H1 (cell line): ENCODE results near the gene CNPY4. TPM values are rescaled to one million over a fixed set of nuclear protein-coding genes. Genes with fewer than 3 reads are reported as not detected.
A peak's percentile ranks its signal among the peaks of the same experiment; 100 is the strongest.

ENCODE experiments used
- CTCF ChIA-PET: fragments of 300-600 bp; sonication (Branson Sonifier 250); formaldehyde crosslinking; loops from one replicate; lab custom pipeline; 2021; ENCODE audit not compliant: partially characterized antibody; lab: Charles Lee
- POLR2A ChIA-PET: fragments of 300-600 bp; sonication (Branson Sonifier 250); formaldehyde crosslinking; loops from one replicate; lab custom pipeline; 2021; ENCODE audit warnings: inconsistent platforms; ENCODE audit not compliant: partially characterized antibody; lab: Charles Lee
- DNase-seq, 2 experiments: peaks; one replicate each; pipeline versions ENCODE4 v3.0.0 to v3.0.0-alpha.2; 2010 to 2022; ENCODE audit warnings: low spot score in 2 of 2, low read depth in 1 of 2, mixed read lengths in 1 of 2
- FAIRE-seq: peaks from 2 replicates; lab custom pipeline; 2011; peaks lifted over from hg19 to GRCh38; lab: Jason Lieb, UNC
- H2AFZ ChIP-seq: 2 replicates; pipeline ENCODE4 v1.8.1; 2012; ENCODE audit warnings: low read length, inconsistent platforms
- H2AK5ac ChIP-seq: 2 replicates; pipeline ENCODE4 v1.6.1; 2013; ENCODE audit warnings: low read depth, low read length
- H2BK120ac ChIP-seq: replicated peaks from 2 replicates; pipeline ENCODE3; 2013; ENCODE audit warnings: low read depth, low read length, inconsistent platforms
- H2BK12ac ChIP-seq: 2 replicates; pipeline ENCODE4 v1.6.1; 2013; ENCODE audit warnings: low read depth, low read length
- H2BK15ac ChIP-seq: 2 replicates; pipeline ENCODE4 v1.6.1; 2013; ENCODE audit warnings: low read length
- H2BK20ac ChIP-seq: 2 replicates; pipeline ENCODE4 v1.6.1; 2013; ENCODE audit warnings: low read length
- H2BK5ac ChIP-seq: 2 replicates; pipeline ENCODE4 v1.6.1; 2013; ENCODE audit warnings: low read depth, low read length
- H3K14ac ChIP-seq: 2 replicates; pipeline ENCODE4 v1.6.1; 2013; ENCODE audit warnings: inconsistent platforms; ENCODE audit not compliant: insufficient read length
- H3K18ac ChIP-seq: 2 replicates; pipeline ENCODE4 v1.6.1; 2013; ENCODE audit warnings: low read length; ENCODE audit errors: extremely low read depth
- H3K23ac ChIP-seq: 2 replicates; pipeline ENCODE4 v1.6.1; 2013; ENCODE audit warnings: inconsistent platforms; ENCODE audit not compliant: insufficient read length
- H3K23me2 ChIP-seq: 2 replicates; pipeline ENCODE4 v1.6.1; 2013; ENCODE audit warnings: low read depth, low read length
- H3K27ac ChIP-seq: 2 replicates; pipeline ENCODE4 v1.6.1; 2011; ENCODE audit warnings: low read depth, low read length, inconsistent platforms
- H3K27me3 ChIP-seq, 4 experiments: replicated peaks in 1 of 4; 1 replicate in 1 of 4; 2 replicates in 3 of 4; pipeline versions ENCODE4 v1.6.1 to v1.8.1; 2011 to 2013; ENCODE audit warnings: low read length in 3 of 4, mild to moderate bottlenecking in 3 of 4, inconsistent platforms in 2 of 4, mixed read lengths in 2 of 4, moderate library complexity in 1 of 4; ENCODE audit not compliant: control insufficient read depth in 3 of 4, insufficient read depth in 3 of 4; ENCODE audit errors: extremely low read depth in 1 of 4
- H3K36me3 ChIP-seq, 4 experiments: 2 replicates each; pipeline versions ENCODE4 v1.6.1 to v1.8.1; 2011 to 2013; ENCODE audit warnings: mild to moderate bottlenecking in 4 of 4, low read length in 3 of 4, moderate library complexity in 2 of 4, control low read depth in 1 of 4, inconsistent platforms in 1 of 4; ENCODE audit not compliant: insufficient read depth in 4 of 4, control insufficient read depth in 2 of 4
- H3K4ac ChIP-seq: replicated peaks from 2 replicates; pipeline ENCODE3; 2013; ENCODE audit warnings: low read length, low read depth, mixed read lengths, inconsistent platforms; ENCODE audit not compliant: insufficient read length
- H3K4me1 ChIP-seq, 4 experiments: replicated peaks in 1 of 4; 1 replicate in 1 of 4; 2 replicates in 3 of 4; pipeline versions ENCODE4 v1.6.1 to v1.8.1; 2011 to 2013; ENCODE audit warnings: low read length in 3 of 4, inconsistent platforms in 2 of 4, mixed read lengths in 1 of 4; ENCODE audit not compliant: insufficient read depth in 4 of 4, control insufficient read depth in 3 of 4
- H3K4me2 ChIP-seq, 2 experiments: 2 replicates each; pipeline versions ENCODE4 v1.6.1 to v1.8.1; 2011 to 2013; ENCODE audit warnings: low read depth in 2 of 2, low read length in 2 of 2, control low read depth in 1 of 2, inconsistent platforms in 1 of 2, mild to moderate bottlenecking in 1 of 2; ENCODE audit not compliant: insufficient read depth in 1 of 2
- H3K4me3 ChIP-seq, 4 experiments: fragments of 200-600, 300-600 bp in 1 of 4; sonication (generic), shearing (Covaris generic), sonication (Bioruptor Twin) in 1 of 4; 2 replicates each; pipeline versions ENCODE4 v1.5.1 to v1.8.1; 2011 to 2016; ENCODE audit warnings: low read length in 4 of 4, low read depth in 3 of 4, control low read depth in 2 of 4, inconsistent platforms in 2 of 4, mild to moderate bottlenecking in 2 of 4, mixed read lengths in 1 of 4, moderate library complexity in 1 of 4; ENCODE audit not compliant: insufficient read depth in 2 of 4; ENCODE audit errors: extremely low read depth in 1 of 4
- H3K56ac ChIP-seq: replicated peaks from 2 replicates; pipeline ENCODE3; 2013; ENCODE audit warnings: low read depth, mild to moderate bottlenecking, mixed read lengths, low read length, inconsistent platforms; ENCODE audit not compliant: insufficient read length
- H3K79me1 ChIP-seq: 2 replicates; pipeline ENCODE4 v1.6.1; 2013; ENCODE audit warnings: low read depth, low read length, control low read depth
- H3K79me2 ChIP-seq, 2 experiments: 2 replicates each; pipeline versions ENCODE4 v1.6.1 to v1.8.1; 2012 to 2013; ENCODE audit warnings: low read length in 2 of 2, mild to moderate bottlenecking in 2 of 2, inconsistent platforms in 1 of 2; ENCODE audit not compliant: insufficient read depth in 2 of 2, control insufficient read depth in 1 of 2
- H3K9ac ChIP-seq, 4 experiments: replicated peaks in 1 of 4; 1 replicate in 1 of 4; 2 replicates in 3 of 4; pipeline versions ENCODE4 v1.6.1 to v1.8.1; 2011 to 2013; ENCODE audit warnings: low read depth in 3 of 4, low read length in 3 of 4, control low read depth in 2 of 4, mild to moderate bottlenecking in 2 of 4, moderate library complexity in 2 of 4, inconsistent platforms in 1 of 4; ENCODE audit errors: extremely low read depth in 1 of 4
- H3K9me3 ChIP-seq, 2 experiments: 2 replicates each; pipeline versions ENCODE4 v1.6.1 to v1.8.1; 2012 to 2013; ENCODE audit warnings: mild to moderate bottlenecking in 2 of 2, moderate library complexity in 2 of 2, control low read depth in 1 of 2, inconsistent platforms in 1 of 2, low read depth in 1 of 2, low read length in 1 of 2, mixed read lengths in 1 of 2; ENCODE audit not compliant: insufficient read depth in 2 of 2
- H4K20me1 ChIP-seq, 2 experiments: replicated peaks in 1 of 2; 2 replicates each; pipeline versions ENCODE3 to v1.8.1; 2011 to 2013; ENCODE audit warnings: inconsistent platforms in 2 of 2, low read length in 2 of 2, mild to moderate bottlenecking in 1 of 2; ENCODE audit not compliant: insufficient read depth in 2 of 2, control insufficient read depth in 1 of 2
- H4K5ac ChIP-seq: 2 replicates; pipeline ENCODE4 v1.6.1; 2013; ENCODE audit warnings: low read length, low read depth, mixed read lengths, inconsistent platforms; ENCODE audit not compliant: insufficient read length
- H4K8ac ChIP-seq: 2 replicates; pipeline ENCODE4 v1.8.0; 2013; ENCODE audit warnings: mild to moderate bottlenecking, moderate library complexity, low read length, inconsistent platforms; ENCODE audit not compliant: insufficient read depth; ENCODE audit errors: extremely low read depth
- H4K91ac ChIP-seq: replicated peaks from 2 replicates; pipeline ENCODE3; 2013; ENCODE audit warnings: low read length, mixed read lengths, inconsistent platforms; ENCODE audit not compliant: insufficient read length
- CREB1 ChIP-seq: IDR thresholded peaks from 2 replicates; pipeline ENCODE4 v1.6.1; 2012; ENCODE audit warnings: inconsistent platforms
- EGR1 ChIP-seq: IDR thresholded peaks from 2 replicates; pipeline ENCODE4 v1.6.1; 2011; ENCODE audit warnings: low read depth, low read length, borderline replicate concordance
- FOSL1 ChIP-seq: IDR thresholded peaks from 2 replicates; pipeline ENCODE4 v1.6.1; 2011; ENCODE audit warnings: mild to moderate bottlenecking, low read depth, low read length, moderate library complexity; ENCODE audit not compliant: insufficient read depth
- KDM5A ChIP-seq: fragments of 200-600 bp; IDR thresholded peaks from 2 replicates; pipeline ENCODE4 v1.7.1; 2012; ENCODE audit warnings: mild to moderate bottlenecking, low read length, inconsistent platforms, mixed read lengths
- PHF8 ChIP-seq: fragments of 200-600 bp; sonication (generic); conservative IDR thresholded peaks from 2 replicates; pipeline ENCODE4 v1.7.1; 2012; ENCODE audit warnings: low read depth, mild to moderate bottlenecking, inconsistent platforms, low read length, moderate library complexity
- POLR2A ChIP-seq, 2 experiments: IDR thresholded peaks; 1 replicate in 1 of 2; 2 replicates in 1 of 2; pipeline ENCODE4 v1.6.1; 2011; ENCODE audit warnings: low read depth in 2 of 2, low read length in 2 of 2, mild to moderate bottlenecking in 2 of 2; ENCODE audit errors: control extremely low read depth in 1 of 2
- POLR2AphosphoS5 ChIP-seq: IDR thresholded peaks from 2 replicates; pipeline ENCODE4 v1.6.1; 2011; ENCODE audit warnings: low read depth, low read length
- RBBP5 ChIP-seq: IDR thresholded peaks from 2 replicates; pipeline ENCODE4 v1.7.1; 2012; ENCODE audit warnings: low read depth, mild to moderate bottlenecking, inconsistent platforms, low read length, moderate library complexity, borderline replicate concordance
- WGBS, 2 experiments: shearing (Covaris generic) in 1 of 2; methylation state at CpG; one replicate each; pipeline versions ENCODE4 v1.1.6 to v1.1.7; 2013 to 2015; ENCODE audit warnings: low lambda C conversion rate in 2 of 2, mixed read lengths in 2 of 2, inconsistent platforms in 1 of 2, low coverage in 1 of 2, missing lambda C conversion rate in 1 of 2; ENCODE audit not compliant: insufficient replicate concordance in 2 of 2, insufficient coverage in 1 of 2, insufficient read length in 1 of 2; ENCODE audit errors: extremely low coverage in 1 of 2, missing lambda C conversion rate in 1 of 2; 5-methylcytosine and 5-hydroxymethylcytosine counted together
- polyA plus RNA-seq, 7 experiments: library from polyadenylated mRNA; depleted of rRNA in 3 of 7; stranded (reverse) in 5 of 7; unstranded in 2 of 7; fragments of >200 nt in 5 of 7; fragments of 200-250 nt in 2 of 7; gene quantifications; 1 replicate in 5 of 7; 2 replicates in 1 of 7; 4 replicates in 1 of 7; pipeline versions ENCODE4 v1.2.1 to v1.2.3, GENCODE V29; 2011 to 2013; ENCODE audit warnings: missing spikeins in 2 of 7, mixed read lengths in 2 of 7
- total RNA-seq: library from RNA; stranded (reverse); fragmentation: NEBNext Ultra II Directional; extraction: Animal tissue kit (Norgen Biotek cat#: 25700); gene quantifications from 2 replicates; pipeline ENCODE4 v1.2.1, GENCODE V29; 2021

CNPY4 gene
- total and polyA plus RNA-seq, 2 of the 8 experiments (the other 6 are each of a cell fraction or from before 2014, with no cell fraction given): 10.2 to 15.3 TPM

DNA sequence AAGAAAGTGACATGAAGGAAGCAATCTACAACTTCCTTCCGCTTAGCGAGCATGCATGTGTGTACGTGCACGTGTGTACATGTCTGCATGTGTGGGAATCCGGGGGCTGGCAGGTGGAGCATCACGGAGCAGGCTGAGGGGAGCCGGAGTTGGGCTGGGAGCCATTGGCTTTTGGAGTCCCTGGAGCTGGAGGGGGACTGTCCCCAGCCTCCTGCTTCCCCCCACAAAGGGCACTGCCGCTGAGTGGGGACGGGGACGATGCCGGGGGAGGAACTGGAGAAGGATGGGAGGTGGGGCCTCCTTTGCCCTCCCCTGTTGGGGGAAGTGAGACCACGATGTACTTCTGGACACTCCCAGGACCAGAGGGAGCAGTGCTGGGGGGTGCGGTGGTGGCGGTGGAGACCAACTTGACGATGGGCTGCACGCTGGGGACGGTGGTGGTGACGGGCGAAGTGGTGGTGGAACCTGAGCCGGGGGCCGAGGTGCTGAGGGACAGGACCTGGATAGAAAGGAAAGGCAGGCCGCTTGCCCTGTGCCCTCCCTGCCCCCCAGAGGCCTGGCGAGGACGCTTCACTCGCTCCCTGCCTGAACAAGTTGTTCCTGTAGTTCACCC, 12.2 kb upstream of the CNPY4 start:
- H3K23ac ChIP-seq: no peak overlapping the region
- H3K18ac ChIP-seq: no peak overlapping the region
- H3K79me2 ChIP-seq: 0 out of 4 replicates have a peak, but pooled peaks cover 0 to 6% of the 10 kb centered on the region in 2 experiments
- H2BK20ac ChIP-seq: no peak overlapping the region
- no peaks in the 10 kb centered on the region; the same call in 1 of the 2 replicates for H3K79me1 ChIP-seq
- CTCF ChIA-PET: no interaction called here
- no peak overlapping the region for H3K9ac ChIP-seq
- H4K20me1 ChIP-seq: peaks cover 5% of the 10 kb centered on the region in 2 experiments
- no peak for DNase-seq
- no peaks in the 10 kb centered on the region; a peak in 2 of 7 replicates for H3K4me1 ChIP-seq
- H2BK12ac ChIP-seq: no peak overlapping the region
- no peak overlapping the region for H3K4ac ChIP-seq
- no peak overlapping the region for H3K27ac ChIP-seq
- no peak overlapping the region for H3K56ac ChIP-seq
- H2BK15ac ChIP-seq: no peak overlapping the region
- POLR2A ChIA-PET: interaction anchor here (0.6 to 20.0 kb wide), 3 partner anchors 10 to 39 kb away, joined by 4 to 722 read pairs (median 414); partner anchors contain the start of genes CNPY4, COPS6, MBLAC1 and TAF6
- no peak overlapping the region for H3K14ac ChIP-seq
- 96% methylated on average over 21 of the region's 25 CpGs; no CpG with 5 or more reads in 1 of the 2 experiments for WGBS, 2 experiments
- no peak overlapping the region for H3K4me2 ChIP-seq
- no peak overlapping the region for H4K91ac ChIP-seq
- no peaks in the 10 kb centered on the region for H3K9me3 ChIP-seq
- H3K23me2 ChIP-seq: no peaks in the 10 kb centered on the region
- H3K27me3 ChIP-seq: no peaks in the 10 kb centered on the region
- no peak overlapping the region for H4K5ac ChIP-seq
- FAIRE-seq: no peak
- no peak overlapping the region for H3K4me3 ChIP-seq
- TF ChIP-seq KDM5A (no peak), CREB1 (no peak), POLR2A (IDR thresholded peaks at IDR 0.05; ENCODE audit: control extremely low read depth in 1 of 2, low read depth in 2 of 2, low read length in 2 of 2) (no peak), RBBP5 (no peak), PHF8 (no peak), EGR1 (no peak), POLR2AphosphoS5 (peak; percentile 22; the same call in 1 of the 2 replicates), FOSL1 (no peak)
- TF ChIP-seq, all 59 proteins: peak for 1
- Histone ChIP-seq H4K8ac (no peak overlapping the region), H2AK5ac (no peak overlapping the region), H2BK120ac (no peak overlapping the region), H2BK5ac (no peak overlapping the region), H2AFZ (no peak overlapping the region), H3K36me3 (peaks cover 9 to 56% (median 38%) of the 10 kb centered on the region in 4 experiments; a peak in 7 of 8 replicates)
